Osteocyte (in vitro differentiated cells): ENCODE measurements around the gene BABAM2. TPM values are rescaled to one million over a fixed set of nuclear protein-coding genes. Genes with fewer than 3 reads are reported as not detected.

ENCODE experiments used
- DNase-seq: peaks from one replicate; pipeline ENCODE4 v3.0.0; 2021; ENCODE audit warnings: mixed read lengths; ENCODE audit not compliant: unreplicated experiment; ENCODE audit errors: extremely low spot score
- H3K27ac Mint-ChIP-seq: one replicate; pipeline ENCODE4 v1.8.0; 2021; ENCODE audit warnings: mild to moderate bottlenecking, mixed read lengths; ENCODE audit not compliant: unreplicated experiment
- H3K27me3 Mint-ChIP-seq: one replicate; pipeline ENCODE4 v1.8.0; 2021; ENCODE audit warnings: mixed read lengths; ENCODE audit not compliant: unreplicated experiment
- H3K36me3 Mint-ChIP-seq: one replicate; pipeline ENCODE4 v1.8.0; 2021; ENCODE audit warnings: mixed read lengths; ENCODE audit not compliant: unreplicated experiment
- H3K4me1 Mint-ChIP-seq: one replicate; pipeline ENCODE4 v1.8.0; 2021; ENCODE audit warnings: mixed read lengths; ENCODE audit not compliant: unreplicated experiment
- H3K4me3 Mint-ChIP-seq: one replicate; pipeline ENCODE4 v1.8.0; 2021; ENCODE audit warnings: mild to moderate bottlenecking, moderate library complexity, mixed read lengths; ENCODE audit not compliant: unreplicated experiment
- H3K9me3 Mint-ChIP-seq: one replicate; pipeline ENCODE4 v1.8.0; 2021; ENCODE audit warnings: mixed read lengths; ENCODE audit not compliant: unreplicated experiment
- CTCF ChIP-seq: fragments of 200-600 bp; sonication (generic); IDR thresholded peaks from 2 replicates; pipeline ENCODE4 v1.5.0; 2021; ENCODE audit warnings: antibody characterized with exemption, mild to moderate bottlenecking, moderate library complexity
- total RNA-seq: library from RNA; stranded (reverse); gene quantifications from 2 replicates; pipeline ENCODE4 v1.2.1, GENCODE V29; 2021

The BABAM2 gene
- total RNA-seq, 1 donor from 2014 or later = 43.6 TPM

DNA sequence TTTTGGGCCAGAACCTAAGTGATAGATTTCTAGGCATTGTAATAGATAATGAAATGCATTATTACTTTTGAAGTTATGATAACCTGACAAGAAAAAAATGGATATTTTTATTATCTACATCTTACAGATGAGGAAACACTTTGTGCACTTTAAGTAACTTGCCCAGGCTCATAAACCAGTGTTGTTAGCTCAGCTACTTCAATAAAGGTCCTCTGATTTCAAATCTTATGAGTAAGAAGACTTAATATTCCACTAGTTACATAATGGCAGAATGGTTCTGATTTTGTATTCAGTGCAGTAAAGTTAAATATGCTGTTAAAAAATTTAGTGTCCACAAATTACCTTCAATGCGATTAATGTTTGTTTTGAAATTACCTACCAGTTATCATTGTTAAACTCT is 199.0 kb downstream of the BABAM2 start:
- Mint-ChIP-seq H3K36me3 (no peaks in the 10 kb centered on the region), H3K9me3 (no peaks in the 10 kb centered on the region), H3K27ac (no peak overlapping the region), H3K4me1 (peaks cover 23% of the 10 kb centered on the region), H3K4me3 (no peak overlapping the region), H3K27me3 (no peaks in the 10 kb centered on the region)
- DNase-seq = no peak
- TF ChIP-seq CTCF = no peak

- H3K4me3 Mint-ChIP-seq = no peak overlapping the region
- H3K27ac Mint-ChIP-seq = no peak overlapping the region
- no peaks in the 10 kb centered on the region for H3K36me3 Mint-ChIP-seq
- H3K27me3 Mint-ChIP-seq = no peaks in the 10 kb centered on the region
- no peak for DNase-seq
- H3K4me1 Mint-ChIP-seq = peaks cover 39% of the 10 kb centered on the region
- TF ChIP-seq CTCF = no peak
- no peaks in the 10 kb centered on the region for H3K9me3 Mint-ChIP-seq
Observed at GRCh38 chr2:28093308-28093707, 202.8 kb downstream of the BABAM2 start.

- TF ChIP-seq CTCF = no peak
- peaks cover 43% of the 10 kb centered on the region for H3K4me1 Mint-ChIP-seq
- no peaks in the 10 kb centered on the region for H3K36me3 Mint-ChIP-seq
- H3K4me3 Mint-ChIP-seq = no peak overlapping the region
- H3K27ac Mint-ChIP-seq = no peak overlapping the region
- no peaks in the 10 kb centered on the region for H3K27me3 Mint-ChIP-seq
- no peaks in the 10 kb centered on the region for H3K9me3 Mint-ChIP-seq
- no peak for DNase-seq
Observed at GRCh38 chr2:28093768-28094167, 203.2 kb downstream of the BABAM2 start.

DNA sequence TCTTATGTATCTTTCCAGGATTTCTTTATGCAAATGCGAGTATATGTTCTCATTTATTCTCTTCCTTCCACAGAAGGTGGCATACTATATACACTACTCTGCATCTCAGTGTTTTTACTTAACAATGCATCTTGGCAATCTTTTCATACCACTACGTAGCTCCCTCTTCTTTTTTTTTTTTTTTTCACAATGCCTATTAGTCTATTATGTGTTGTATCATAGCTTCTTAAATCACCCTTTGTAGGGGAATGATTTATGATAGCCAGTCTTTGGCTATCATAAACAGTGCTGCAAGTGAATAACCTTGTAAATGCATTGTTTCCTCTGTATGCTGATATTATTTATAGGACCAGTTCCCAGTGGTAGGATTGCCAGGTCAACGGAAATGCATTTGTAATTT is 204.2 kb downstream of the BABAM2 start:
- DNase-seq = no peak
- Mint-ChIP-seq H3K9me3 (no peaks in the 10 kb centered on the region), H3K27ac (no peak overlapping the region), H3K36me3 (no peaks in the 10 kb centered on the region), H3K4me3 (no peak overlapping the region), H3K27me3 (no peaks in the 10 kb centered on the region), H3K4me1 (peaks cover 42% of the 10 kb centered on the region)
- no peak for TF ChIP-seq CTCF

DNA sequence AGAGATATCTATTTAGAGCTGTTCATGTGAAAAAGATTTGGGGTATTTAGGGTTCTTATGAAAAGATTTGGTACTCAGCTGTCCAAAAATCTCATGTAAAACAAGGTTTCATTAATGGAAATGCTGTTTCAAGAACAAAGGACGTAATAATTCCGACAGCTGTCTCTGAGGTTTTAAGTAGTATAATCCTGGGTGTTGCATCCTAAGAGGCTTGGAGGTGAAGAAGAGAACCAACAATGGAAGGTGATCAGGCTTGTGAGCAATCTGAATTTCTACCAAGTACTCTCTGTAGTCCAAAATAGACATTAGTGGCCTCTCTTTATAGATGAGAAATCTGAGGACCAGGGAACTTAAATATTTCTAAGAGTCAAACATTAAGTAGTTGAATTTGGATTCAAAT is 205.1 kb downstream of the BABAM2 start:
- DNase-seq = no peak
- no peaks in the 10 kb centered on the region for H3K9me3 Mint-ChIP-seq
- no peaks in the 10 kb centered on the region for H3K27me3 Mint-ChIP-seq

More for the DNA sequence above, 205.1 kb downstream of the BABAM2 start:
- H3K36me3 Mint-ChIP-seq = no peaks in the 10 kb centered on the region
- no peak overlapping the region for H3K4me3 Mint-ChIP-seq
- TF ChIP-seq CTCF = no peak
- peaks cover 44% of the 10 kb centered on the region for H3K4me1 Mint-ChIP-seq
- H3K27ac Mint-ChIP-seq = no peak overlapping the region
